Measurements from ENCODE around the gene PITPNM3.

The PITPNM3 gene

GRCh38 chr17:6571452-6571781 is 15.1 kb upstream of the PITPNM3 start:
- in situ Hi-C loops (cut with MboI; ENCODE audit: low pct_unique_long_range_greater_than_20kb, low sequenced_read_pairs, unreplicated experiment), result no loop called here
- TF ChIP-seq CTCF (IDR thresholded peaks at IDR 0.05; ENCODE audit: extremely low read depth, insufficient read depth, missing control alignments), result no peak
- DNase-seq (ENCODE audit: low spot score), result no peak

GRCh38 chr17:6570731-6571451 is 14.5 kb upstream of the PITPNM3 start:
- DNase-seq (ENCODE audit: low spot score), result no peak
- no peak for TF ChIP-seq CTCF (IDR thresholded peaks at IDR 0.05; ENCODE audit: extremely low read depth, insufficient read depth, missing control alignments)
- in situ Hi-C loops (cut with MboI; ENCODE audit: low pct_unique_long_range_greater_than_20kb, low sequenced_read_pairs, unreplicated experiment), result no loop called here

- no peak for TF ChIP-seq CTCF (IDR thresholded peaks at IDR 0.05; ENCODE audit: extremely low read depth, insufficient read depth, missing control alignments)
- DNase-seq (ENCODE audit: low spot score), result no peak
- in situ Hi-C loops (cut with MboI; ENCODE audit: low pct_unique_long_range_greater_than_20kb, low sequenced_read_pairs, unreplicated experiment), result no loop called here
Observed at GRCh38 chr17:6569370-6570285, 13.3 kb upstream of the PITPNM3 start.

GRCh38 chr17:6568184-6568758 is 11.9 kb upstream of the PITPNM3 start:
- DNase-seq (ENCODE audit: low spot score), result no peak
- in situ Hi-C loops (cut with MboI; ENCODE audit: low pct_unique_long_range_greater_than_20kb, low sequenced_read_pairs, unreplicated experiment), result no loop called here
- no peak for TF ChIP-seq CTCF (IDR thresholded peaks at IDR 0.05; ENCODE audit: extremely low read depth, insufficient read depth, missing control alignments)

- in situ Hi-C loops (cut with MboI; ENCODE audit: low pct_unique_long_range_greater_than_20kb, low sequenced_read_pairs, unreplicated experiment), result no loop called here
- DNase-seq (ENCODE audit: low spot score), result no peak
Observed at GRCh38 chr17:6567528-6568183, 11.3 kb upstream of the PITPNM3 start.

More at GRCh38 chr17:6567528-6568183, 11.3 kb upstream of the PITPNM3 start:
- no peak for TF ChIP-seq CTCF (IDR thresholded peaks at IDR 0.05; ENCODE audit: extremely low read depth, insufficient read depth, missing control alignments)

Measured in GM13977 (cell line).